Tibial nerve (tissue), 4 donors: Measurements from ENCODE around the gene ANKRD9. TPM values are rescaled to one million over a fixed set of nuclear protein-coding genes. Genes with fewer than 3 reads are reported as not detected.
A peak's percentile ranks its signal among the peaks of the same experiment; 100 is the strongest.
"Not testable (repeated sequence)": the region's sequence is repeated elsewhere in the genome, so short reads cannot be mapped to it uniquely, and the experiment has no call there.

Experiments used
- DNase-seq, 2 donors: peaks; one replicate each; pipeline ENCODE4 v3.0.0-alpha.2; 2019; ENCODE audit warnings: low spot score in 2 of 2
- H3K27ac ChIP-seq, 4 donors: fragments of 200-600 bp; sonication (generic) in 3 of 4; one replicate each; pipeline ENCODE4 v1.5.1; 2017 to 2019; ENCODE audit warnings: mild to moderate bottlenecking in 1 of 4
- H3K27me3 ChIP-seq, 2 donors: fragments of 200-600 bp; sonication (generic) in 1 of 2; one replicate each; pipeline versions ENCODE4 v1.5.1 to v1.6.0; 2017 to 2019
- H3K36me3 ChIP-seq, 3 donors: fragments of 200-600 bp; sonication (generic); one replicate each; pipeline ENCODE4 v1.5.1; 2018 to 2019
- H3K4me1 ChIP-seq, 4 donors: fragments of 200-600 bp; sonication (generic) in 3 of 4; one replicate each; pipeline ENCODE4 v1.5.1; 2017 to 2019
- H3K4me3 ChIP-seq, 4 donors: fragments of 200-600 bp; sonication (generic) in 3 of 4; one replicate each; pipeline ENCODE4 v1.5.1; 2017 to 2019; ENCODE audit warnings: mild to moderate bottlenecking in 1 of 4, moderate library complexity in 1 of 4
- H3K9me3 ChIP-seq, 4 donors: fragments of 200-600 bp; sonication (generic) in 3 of 4; one replicate each; pipeline ENCODE4 v1.5.1; 2017 to 2019
- EP300 ChIP-seq, 2 donors: sonication (generic); formaldehyde crosslinking; IDR thresholded peaks; one replicate each; pipeline ENCODE4 v1.6.1; 2017; ENCODE audit warnings: antibody characterized with exemption in 2 of 2, mild to moderate bottlenecking in 1 of 2
- POLR2A ChIP-seq, 2 donors: fragments of 450-650 bp; IDR thresholded peaks; one replicate each; pipeline ENCODE4 v1.6.1; 2017; ENCODE audit warnings: antibody characterized with exemption in 2 of 2, mild to moderate bottlenecking in 2 of 2, moderate library complexity in 2 of 2
- WGBS, 2 donors: methylation state at CpG; one replicate each; pipeline ENCODE4 v1.1.5; 2018; 5-methylcytosine and 5-hydroxymethylcytosine counted together
- total RNA-seq, 4 donors: library from RNA; depleted of rRNA; stranded (reverse); fragments of >200 nt; gene quantifications; one replicate each; pipeline ENCODE4 v1.1.0, GENCODE V29; 2016
- TF ChIP-seq, protein P1 (sequence below), 5 experiments: fragments of 200-600 bp in 3 of 5; fragments of 450-650 bp in 2 of 5; sonication (generic) in 3 of 5; IDR thresholded peaks; one replicate each; pipeline ENCODE4 v1.5.1; 2016 to 2019; ENCODE audit warnings: antibody characterized with exemption in 5 of 5, mild to moderate bottlenecking in 3 of 5, moderate library complexity in 2 of 5

Gene ANKRD9
- total RNA-seq, 4 donors from 2014 or later = 11.4 to 39.3 (median 26.2) TPM

DNA sequence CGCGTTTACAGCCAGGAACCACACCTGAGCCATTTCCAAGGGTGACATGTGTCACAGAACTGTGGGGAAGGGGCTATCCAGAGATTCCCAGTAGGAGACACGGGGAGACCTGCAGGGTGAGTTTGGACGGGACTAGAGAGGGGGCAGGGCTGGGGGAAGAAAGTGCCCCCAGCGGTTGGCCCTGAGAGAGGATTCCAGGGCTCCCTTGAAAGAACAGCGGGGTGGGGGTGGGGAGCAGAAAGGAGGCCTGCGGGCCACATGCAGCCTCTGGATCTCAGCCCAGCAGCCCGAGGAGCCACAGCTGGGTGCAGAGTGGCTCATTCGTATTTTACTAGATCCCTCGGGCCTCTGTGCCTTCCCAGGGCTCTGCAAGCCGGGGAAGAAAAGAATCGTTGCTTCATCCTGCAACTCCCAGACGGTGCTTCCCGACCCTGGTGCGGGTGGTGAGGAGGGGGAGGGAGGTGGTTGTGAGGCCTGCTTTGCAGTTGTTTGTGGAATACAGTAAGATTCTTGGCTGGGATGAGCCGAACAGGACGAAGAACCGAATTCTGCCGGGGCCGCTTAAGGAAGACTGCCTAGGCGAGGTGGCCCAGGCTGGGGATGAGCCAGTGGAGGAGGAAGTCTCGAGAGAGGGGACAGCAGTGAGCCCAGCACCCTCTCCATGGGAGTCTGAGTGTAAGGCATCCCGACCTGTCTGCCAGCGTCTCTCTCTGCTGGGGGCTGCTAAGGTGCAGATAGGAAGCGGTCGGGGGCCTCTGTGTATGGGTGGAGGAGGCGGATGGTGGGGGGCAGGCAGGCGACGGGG, 36.1 kb upstream of the ANKRD9 start:
- Histone ChIP-seq H3K9me3 (peaks cover 0 to 6% (median 0%) of the 10 kb centered on the region in 4 donors), H3K27me3 (peaks cover 0 to 71% of the 10 kb centered on the region in 2 donors), H3K27ac (peak overlapping the region in 1 of 4 donors; percentile 72), H3K4me3 (peak overlapping the region in 1 of 4 donors; percentile 5), H3K4me1 (peaks cover 0 to 17% (median 11%) of the 10 kb centered on the region in 4 donors), H3K36me3 (no peaks in the 10 kb centered on the region)
- DNase-seq = no peak
- TF ChIP-seq POLR2A (IDR thresholded peaks at IDR 0.05) = no peak
- TF ChIP-seq, protein P1, sequence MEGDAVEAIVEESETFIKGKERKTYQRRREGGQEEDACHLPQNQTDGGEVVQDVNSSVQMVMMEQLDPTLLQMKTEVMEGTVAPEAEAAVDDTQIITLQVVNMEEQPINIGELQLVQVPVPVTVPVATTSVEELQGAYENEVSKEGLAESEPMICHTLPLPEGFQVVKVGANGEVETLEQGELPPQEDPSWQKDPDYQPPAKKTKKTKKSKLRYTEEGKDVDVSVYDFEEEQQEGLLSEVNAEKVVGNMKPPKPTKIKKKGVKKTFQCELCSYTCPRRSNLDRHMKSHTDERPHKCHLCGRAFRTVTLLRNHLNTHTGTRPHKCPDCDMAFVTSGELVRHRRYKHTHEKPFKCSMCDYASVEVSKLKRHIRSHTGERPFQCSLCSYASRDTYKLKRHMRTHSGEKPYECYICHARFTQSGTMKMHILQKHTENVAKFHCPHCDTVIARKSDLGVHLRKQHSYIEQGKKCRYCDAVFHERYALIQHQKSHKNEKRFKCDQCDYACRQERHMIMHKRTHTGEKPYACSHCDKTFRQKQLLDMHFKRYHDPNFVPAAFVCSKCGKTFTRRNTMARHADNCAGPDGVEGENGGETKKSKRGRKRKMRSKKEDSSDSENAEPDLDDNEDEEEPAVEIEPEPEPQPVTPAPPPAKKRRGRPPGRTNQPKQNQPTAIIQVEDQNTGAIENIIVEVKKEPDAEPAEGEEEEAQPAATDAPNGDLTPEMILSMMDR (IDR thresholded peaks at IDR 0.05) = no peak
- TF ChIP-seq EP300 (IDR thresholded peaks at IDR 0.05) = no peak
- WGBS, 2 donors = 42 to 49% methylated on average over 29 of the region's 29 CpGs

GRCh38 chr14:102544747-102545460, 35.3 kb upstream of the ANKRD9 start:
- 10% methylated on average over 52 to 55 of the region's 66 CpGs for WGBS, 2 donors
- Histone ChIP-seq H3K27me3 (peaks cover 0 to 72% of the 10 kb centered on the region in 2 donors), H3K4me3 (peak overlapping the region in 2 of 4 donors; percentile 18 to 20), H3K9me3 (peaks cover 0 to 6% (median 0%) of the 10 kb centered on the region in 4 donors), H3K36me3 (no peaks in the 10 kb centered on the region), H3K4me1 (peaks cover 0 to 23% (median 16%) of the 10 kb centered on the region in 4 donors), H3K27ac (peak overlapping the region in 1 of 4 donors; percentile 72)
- DNase-seq = no peak
- TF ChIP-seq POLR2A (IDR thresholded peaks at IDR 0.05) (no peak), EP300 (IDR thresholded peaks at IDR 0.05) (no peak)
- TF ChIP-seq, protein P1 (IDR thresholded peaks at IDR 0.05) = no peak

GRCh38 chr14:102544046-102544746, 34.6 kb upstream of the ANKRD9 start:
- Histone ChIP-seq H3K27me3 (peaks cover 0 to 74% of the 10 kb centered on the region in 2 donors), H3K9me3 (peaks cover 0 to 6% (median 0%) of the 10 kb centered on the region in 4 donors), H3K27ac (peak overlapping the region in 1 of 4 donors; percentile 72), H3K4me1 (peaks cover 0 to 28% (median 18%) of the 10 kb centered on the region in 4 donors), H3K36me3 (no peaks in the 10 kb centered on the region), H3K4me3 (peak overlapping the region in 2 of 4 donors; percentile 18 to 20)
- TF ChIP-seq, protein P1 (IDR thresholded peaks at IDR 0.05) = no peak
- TF ChIP-seq EP300 (IDR thresholded peaks at IDR 0.05) (no peak), POLR2A (IDR thresholded peaks at IDR 0.05) (no peak)
- 21 to 27% methylated on average over 22 to 26 of the region's 43 CpGs for WGBS, 2 donors
- no peak for DNase-seq

GRCh38 chr14:102541771-102542170, 32.2 kb upstream of the ANKRD9 start:
- WGBS, 2 donors = 83 to 88% methylated on average over 10 of the region's 10 CpGs
- no peak for DNase-seq

GRCh38 chr14:102541029-102541491, 31.5 kb upstream of the ANKRD9 start:
- not testable (repeated sequence) for H3K9me3 ChIP-seq, H3K36me3 ChIP-seq, DNase-seq, H3K27ac ChIP-seq, H3K4me3 ChIP-seq
- Histone ChIP-seq H3K4me1 (peaks cover 0 to 28% (median 18%) of the 10 kb centered on the region in 4 donors), H3K27me3 (peaks cover 0 to 55% of the 10 kb centered on the region in 2 donors)
- 94 to 96% methylated on average over 14 of the region's 14 CpGs for WGBS, 2 donors

More at GRCh38 chr14:102541771-102542170, 32.2 kb upstream of the ANKRD9 start:
- Histone ChIP-seq H3K4me3 (no peak overlapping the region), H3K36me3 (no peaks in the 10 kb centered on the region), H3K27me3 (peaks cover 0 to 62% of the 10 kb centered on the region in 2 donors), H3K4me1 (peaks cover 0 to 28% (median 18%) of the 10 kb centered on the region in 4 donors), H3K9me3 (no peaks in the 10 kb centered on the region), H3K27ac (no peak overlapping the region)
- TF ChIP-seq POLR2A (IDR thresholded peaks at IDR 0.05) (no peak), EP300 (IDR thresholded peaks at IDR 0.05) (no peak)
- TF ChIP-seq, protein P1 (IDR thresholded peaks at IDR 0.05) = no peak
